Uterus (tissue), 2 donors: ENCODE results near the gene NR1I3.

ENCODE experiments used
- CTCF ChIP-seq, 4 experiments: fragments of 200-600 bp in 2 of 4; fragments of 450-650 bp in 2 of 4; sonication (generic) in 2 of 4; IDR thresholded peaks; one replicate each; pipeline ENCODE4 v1.5.1; 2016 to 2019; ENCODE audit warnings: antibody characterized with exemption in 4 of 4, mild to moderate bottlenecking in 2 of 4, moderate library complexity in 1 of 4
- POLR2A ChIP-seq, 2 donors: fragments of 450-650 bp; IDR thresholded peaks; one replicate each; pipeline ENCODE4 v1.6.1; 2016; ENCODE audit warnings: antibody characterized with exemption in 2 of 2, mild to moderate bottlenecking in 1 of 2, moderate library complexity in 1 of 2

GRCh38 chr1:161188381-161188780 is 49.6 kb downstream of the NR1I3 start:
- no peak for TF ChIP-seq CTCF (IDR thresholded peaks at IDR 0.05)
- TF ChIP-seq POLR2A (IDR thresholded peaks at IDR 0.05) = no peak
